NCI-H510A treated with DMSO at 0.1 percent for 48 hours (cell line): ENCODE data around the gene IGF1R.

Experiments used
- DNase-seq: peaks from one replicate; lab custom pipeline; 2025; lab: John Stamatoyannopoulos, UW

The IGF1R gene

GRCh38 chr15:98671060-98672008, 23.0 kb downstream of the IGF1R start:
- DNase-seq = no peak

DNA sequence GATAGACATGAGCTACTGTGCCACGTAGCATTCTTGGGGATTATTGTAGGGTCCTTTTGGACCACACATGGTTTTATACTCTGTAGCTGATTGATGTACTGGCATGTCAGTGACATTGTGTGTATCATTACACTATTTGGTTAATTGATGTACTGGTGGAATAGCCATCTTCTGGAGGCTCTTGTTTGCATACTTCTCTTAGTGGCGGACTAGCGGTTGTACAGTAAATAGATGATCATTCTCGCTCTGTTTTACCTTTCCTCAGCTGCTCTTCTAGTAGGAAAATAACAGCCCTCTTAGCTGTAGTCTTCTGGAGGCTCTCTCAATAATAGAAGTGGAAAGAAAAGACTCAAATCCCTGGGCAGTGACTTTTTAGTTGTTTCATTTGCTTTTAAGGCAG, 24.8 kb downstream of the IGF1R start:
- no peak for DNase-seq

DNA sequence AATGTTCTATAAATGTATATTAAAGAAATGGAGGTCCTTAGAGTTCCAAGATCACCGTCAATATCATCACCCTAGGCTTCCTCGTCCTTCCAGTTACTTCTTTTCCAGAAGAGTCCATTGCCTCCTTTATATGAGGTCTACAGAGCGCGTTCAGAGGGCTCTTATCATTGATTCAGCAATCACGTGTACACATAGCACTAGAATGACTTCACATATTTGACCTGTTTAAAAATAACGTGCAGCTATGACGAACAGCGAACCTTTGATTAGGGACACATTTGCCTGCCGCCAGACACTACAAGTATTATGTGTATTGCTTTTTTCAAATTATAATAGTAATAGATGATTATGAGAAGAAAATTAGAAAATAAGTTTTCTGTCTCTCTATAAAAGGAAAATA, 26.0 kb downstream of the IGF1R start:
- no peak for DNase-seq

DNA sequence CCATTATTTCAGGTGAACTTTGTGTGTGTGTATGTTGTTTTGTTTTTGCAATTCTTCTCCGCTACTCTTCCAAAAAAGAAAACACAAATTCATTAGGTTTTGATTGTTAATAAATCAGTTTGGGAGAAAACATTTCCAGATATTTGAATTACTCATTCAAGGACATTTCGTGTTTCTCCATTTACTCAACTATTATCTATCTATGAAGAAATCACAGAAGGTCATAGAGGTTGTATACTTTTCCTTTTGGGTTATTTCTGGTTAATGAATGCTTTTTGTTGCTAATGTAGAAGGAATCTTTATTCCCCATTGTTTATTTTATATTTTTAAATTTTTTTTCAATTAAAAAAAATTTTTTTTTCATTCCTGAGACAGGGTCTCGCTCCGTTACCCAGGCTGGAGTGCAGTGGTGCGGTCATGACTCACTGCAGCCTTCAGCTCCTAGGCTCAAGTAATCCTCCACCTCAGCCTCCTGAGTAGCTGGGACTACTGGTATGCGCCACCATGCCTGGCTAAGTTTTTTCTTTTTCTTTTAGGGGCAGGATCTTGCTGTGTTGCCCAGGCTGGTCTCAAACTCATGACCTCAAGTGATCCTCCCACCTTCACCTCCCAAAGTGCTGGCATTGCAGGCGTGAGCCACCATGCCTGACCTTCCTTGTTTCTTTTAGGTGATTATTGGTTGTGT, 28.4 kb downstream of the IGF1R start:
- no peak for DNase-seq

DNA sequence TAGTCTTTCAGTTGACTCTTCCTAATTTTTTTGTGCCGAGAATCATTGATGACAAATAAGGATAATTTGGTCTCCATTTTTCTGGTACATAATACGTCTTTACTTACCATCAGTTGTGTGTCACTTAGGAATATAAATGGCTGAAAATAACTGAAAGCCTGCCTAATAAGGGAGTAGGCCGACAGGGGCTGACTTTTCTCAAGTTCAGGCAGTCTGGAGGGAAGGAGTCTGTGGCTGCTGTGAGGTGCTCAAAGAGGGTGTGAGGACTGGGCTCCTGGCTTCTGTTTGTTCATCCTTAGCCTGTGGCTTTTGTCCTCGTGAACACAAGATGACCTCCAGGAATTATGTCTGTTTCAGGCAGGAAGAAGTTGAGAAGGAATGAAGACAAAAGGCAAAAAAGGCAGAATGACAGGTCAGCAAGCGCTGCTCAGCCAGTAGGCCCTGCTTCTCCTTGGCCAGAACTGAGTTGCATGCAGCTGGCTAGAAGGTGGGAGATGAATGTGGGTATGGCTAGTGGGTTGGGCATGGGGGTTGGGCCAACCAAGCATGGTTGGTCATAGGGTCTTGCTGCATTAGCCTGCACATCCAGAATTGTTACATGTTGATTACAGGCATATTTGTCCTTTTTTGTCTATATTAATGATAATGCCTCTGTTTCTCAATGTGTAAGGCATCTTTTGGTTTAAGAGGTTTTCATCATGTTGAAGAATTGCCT, 29.2 kb downstream of the IGF1R start:
- no peak for DNase-seq

- DNase-seq = no peak
Measured at GRCh38 chr15:98678484-98678883, 30.1 kb downstream of the IGF1R start.

- no peak for DNase-seq
Measured at GRCh38 chr15:98681061-98681460, 32.7 kb downstream of the IGF1R start.

DNA sequence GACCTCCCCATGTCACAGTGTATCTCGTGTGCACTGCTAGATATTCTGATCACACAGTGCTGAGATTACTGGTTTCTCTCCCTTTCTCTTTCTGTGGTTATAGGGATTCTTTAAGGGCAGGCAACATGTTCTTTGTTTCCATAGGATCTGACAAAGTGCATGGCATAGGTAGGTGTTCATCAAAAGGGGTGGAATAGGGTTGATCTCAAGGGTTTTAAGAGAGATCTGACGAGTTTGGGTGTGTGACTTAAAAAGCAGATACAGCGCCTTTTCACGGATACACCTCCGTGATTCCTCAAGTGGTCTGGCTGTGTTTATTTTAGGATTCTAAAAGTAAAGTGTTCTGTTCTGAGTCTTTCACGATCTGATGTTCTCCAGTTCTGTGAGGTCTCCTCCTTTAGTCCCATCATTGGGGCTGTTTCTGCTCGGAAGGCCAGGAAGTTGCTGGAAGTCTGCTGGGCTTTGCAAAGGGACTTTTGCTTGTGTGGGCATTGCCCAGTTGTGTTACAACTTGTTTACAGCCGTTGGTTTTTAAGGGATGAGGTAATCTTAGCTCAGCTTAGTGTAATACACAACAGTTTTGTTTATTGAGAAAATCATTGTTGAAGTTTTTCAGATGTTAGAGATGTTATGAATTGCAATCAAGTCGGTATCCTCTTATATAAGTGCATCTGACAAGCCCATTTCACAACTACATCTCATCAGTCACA, 34.8 kb downstream of the IGF1R start:
- no peak for DNase-seq

DNA sequence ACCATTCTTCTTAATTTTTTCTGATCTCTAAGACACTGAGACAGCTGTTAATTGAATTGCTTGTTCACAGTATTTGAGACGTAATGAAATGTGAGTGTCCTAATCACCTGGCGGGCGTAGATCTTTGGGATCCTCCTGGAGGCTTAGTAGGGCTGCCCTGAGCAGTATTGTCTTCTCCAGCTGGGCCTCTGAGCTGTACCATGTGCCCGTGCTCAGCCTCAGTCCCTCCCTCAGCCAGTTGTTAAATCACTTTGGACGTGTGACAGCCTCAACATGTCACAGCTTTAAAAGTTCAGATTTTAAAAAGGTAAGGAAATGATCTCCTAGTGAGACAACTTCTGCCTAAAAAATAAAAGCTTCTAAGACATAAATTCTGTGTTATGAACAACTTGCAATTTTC, 35.5 kb downstream of the IGF1R start:
- no peak for DNase-seq

GRCh38 chr15:98684436-98684835, 36.1 kb downstream of the IGF1R start:
- DNase-seq = no peak

DNA sequence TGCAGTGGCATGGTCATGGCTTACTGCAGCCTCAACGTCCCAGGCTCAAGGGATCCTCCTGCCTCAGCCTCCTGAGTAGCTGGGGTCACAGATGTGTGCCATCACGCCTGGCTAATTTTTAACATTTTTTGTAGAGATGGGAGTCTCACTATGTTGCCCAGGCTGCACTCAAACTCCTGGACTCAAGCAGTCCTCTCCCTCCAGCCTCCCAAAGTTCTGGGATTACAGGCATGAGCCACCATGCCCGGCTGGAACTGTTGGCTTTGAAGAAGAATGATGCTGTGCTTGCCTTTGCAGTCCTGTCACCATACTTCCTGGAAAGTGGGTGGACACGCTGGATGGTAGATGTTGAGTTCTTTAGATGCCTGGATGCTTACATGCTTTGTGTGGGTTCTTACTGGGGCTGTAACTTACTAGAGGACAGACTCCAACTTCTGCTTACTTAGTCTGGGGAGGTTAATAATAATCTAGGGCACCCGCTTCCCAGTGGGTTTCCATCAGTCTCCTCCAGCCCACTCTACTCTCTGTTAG, 36.7 kb downstream of the IGF1R start:
- DNase-seq = no peak

DNA sequence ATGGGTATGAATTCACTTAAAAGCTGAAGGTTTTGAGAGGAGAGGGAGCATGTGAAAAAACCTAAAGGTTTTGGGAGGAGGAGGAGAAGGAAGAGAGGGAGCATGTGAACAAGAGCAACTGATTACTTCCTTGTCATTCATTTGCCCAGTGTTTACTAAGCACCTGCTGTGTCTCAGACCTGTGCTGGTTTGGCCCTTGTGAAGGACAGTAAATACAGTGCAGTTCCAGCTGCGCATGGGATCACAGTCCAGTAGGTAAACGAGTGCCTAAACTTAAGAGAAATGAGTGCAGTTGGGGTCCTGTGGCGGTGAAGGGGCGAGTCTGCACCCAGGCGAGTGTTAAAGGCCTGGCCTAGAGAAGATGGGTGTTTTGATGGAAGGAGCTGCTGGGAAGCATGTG, 38.6 kb downstream of the IGF1R start:
- DNase-seq = no peak

DNA sequence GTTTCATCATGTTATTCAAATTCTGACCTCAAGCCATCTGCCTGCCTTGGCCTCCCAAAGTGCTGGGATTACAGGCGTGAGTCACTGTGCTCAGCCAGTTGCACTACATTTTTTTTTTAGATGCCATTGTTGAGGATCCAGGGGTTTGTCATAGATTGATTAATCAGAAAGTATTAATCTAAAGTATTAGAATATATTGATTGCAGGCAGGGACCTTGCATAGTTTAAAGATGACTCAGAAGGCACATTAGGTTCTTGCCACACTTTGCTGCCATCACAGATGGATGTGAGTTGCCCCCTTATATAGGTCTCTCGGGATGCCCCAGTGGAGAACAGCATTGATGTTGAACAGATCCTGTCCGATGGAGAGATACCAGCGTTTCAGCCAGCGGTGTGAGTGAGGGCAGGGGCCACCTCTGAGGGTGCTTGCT, 41.1 kb downstream of the IGF1R start:
- DNase-seq = no peak

DNA sequence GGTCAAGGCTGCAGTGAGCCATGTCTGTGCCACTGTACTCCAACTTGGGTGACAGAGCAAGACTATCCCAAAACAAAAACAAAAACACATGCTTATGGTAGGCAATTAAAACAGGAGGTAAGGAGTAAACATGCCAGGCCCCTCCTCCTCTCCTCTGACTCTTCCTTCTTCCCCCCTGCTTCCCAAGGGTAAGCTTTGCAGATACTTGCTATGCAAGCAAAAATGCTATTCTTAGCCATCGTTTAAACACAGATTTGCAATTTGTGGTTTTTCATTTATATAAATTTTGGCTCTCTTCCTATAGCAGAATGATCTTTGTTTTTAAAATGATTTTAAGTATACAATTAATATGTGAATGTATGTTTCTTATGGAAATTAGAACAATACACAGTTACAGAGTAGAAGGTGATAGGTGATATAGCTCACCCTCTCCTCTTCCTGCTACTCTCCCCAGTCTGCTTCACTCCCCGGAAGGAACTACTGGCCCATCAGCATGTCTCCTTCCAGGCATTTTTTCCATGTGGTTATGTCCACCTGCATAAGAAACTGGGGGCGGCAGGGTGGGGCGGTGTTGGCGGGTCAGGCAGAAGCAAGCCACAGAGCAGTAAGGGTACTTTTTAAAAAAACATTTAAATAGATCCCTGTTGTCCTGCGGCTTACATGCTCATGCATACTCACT, 42.1 kb downstream of the IGF1R start:
- DNase-seq = no peak

DNA sequence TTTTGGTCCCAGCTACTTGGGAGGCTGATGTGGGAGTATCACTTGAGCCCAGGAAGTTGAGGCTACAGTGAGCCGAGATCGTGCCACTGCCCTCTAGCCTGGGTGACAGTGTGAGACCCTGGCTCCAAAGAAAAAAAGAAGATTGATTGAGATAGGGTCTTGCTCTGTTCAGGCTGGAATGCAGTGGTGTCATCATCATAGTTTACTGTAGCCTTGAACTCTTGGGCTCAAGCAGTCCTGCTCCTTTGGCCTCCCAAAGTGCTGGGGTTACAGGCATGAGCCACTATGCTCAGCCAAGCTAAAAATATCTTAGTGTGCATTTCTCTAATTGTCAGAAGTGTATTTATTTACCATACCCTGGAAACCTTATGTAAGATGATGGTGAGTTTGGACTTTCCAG, 43.9 kb downstream of the IGF1R start:
- no peak for DNase-seq

GRCh38 chr15:98694161-98694560, 45.8 kb downstream of the IGF1R start:
- no peak for DNase-seq

DNA sequence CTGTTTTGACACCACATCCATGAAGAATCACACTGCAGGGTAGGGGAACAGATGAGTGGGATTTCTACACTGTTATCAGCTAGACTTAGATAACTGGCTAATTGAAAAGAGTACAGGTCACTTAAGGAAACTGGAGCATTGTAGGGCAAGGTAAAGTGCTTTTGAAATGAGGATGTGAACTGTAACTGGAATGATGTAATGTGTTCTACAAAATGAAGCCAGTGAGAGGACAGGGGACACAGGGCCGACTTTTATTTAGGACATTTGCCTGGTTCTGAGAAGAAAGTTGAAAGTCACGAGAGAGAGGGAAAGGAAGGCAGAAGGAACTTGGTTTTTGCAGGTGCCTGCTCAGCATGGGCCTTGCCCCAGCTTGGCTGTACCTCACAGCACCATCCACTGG, 50.5 kb downstream of the IGF1R start:
- no peak for DNase-seq

DNA sequence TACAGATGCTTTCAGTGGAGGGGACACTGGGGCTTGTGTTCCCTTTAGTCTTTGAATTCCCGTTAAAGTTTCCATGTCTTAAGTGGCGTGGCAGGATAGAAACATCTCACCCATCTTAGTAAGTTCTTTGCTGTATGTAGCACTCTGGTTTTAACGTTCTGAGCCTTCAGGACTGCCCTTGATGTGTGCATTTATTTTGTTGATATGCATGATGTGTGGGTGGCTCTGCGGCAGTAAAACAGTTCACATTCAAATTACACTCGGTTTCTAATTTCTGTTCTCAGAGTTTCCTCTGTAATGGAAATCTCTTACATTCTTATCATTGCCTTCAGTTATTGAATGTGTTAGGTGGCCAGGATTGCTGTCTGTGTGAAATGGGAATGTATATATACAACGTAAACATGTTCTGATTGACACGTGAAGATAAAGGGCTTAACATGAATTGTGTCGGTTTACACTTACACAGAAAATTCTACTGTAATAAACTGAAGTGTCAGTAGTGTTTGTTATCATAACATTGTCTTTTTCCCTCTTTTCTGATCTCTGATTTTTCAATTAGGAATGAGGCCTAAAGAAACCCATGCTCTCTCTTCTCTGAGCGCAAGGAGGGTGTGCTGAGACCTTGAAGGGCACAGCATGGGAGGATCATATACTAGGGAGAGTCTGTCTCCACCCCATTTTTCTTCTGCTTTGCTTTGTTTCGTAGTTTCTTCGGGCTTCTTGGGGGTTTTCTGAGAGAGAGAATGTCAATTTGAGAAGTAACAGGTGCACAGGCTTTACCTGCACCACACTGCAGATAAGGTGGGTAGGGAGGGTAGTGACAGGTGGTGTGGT, 51.5 kb downstream of the IGF1R start:
- DNase-seq = no peak

GRCh38 chr15:98700519-98700918, 52.2 kb downstream of the IGF1R start:
- no peak for DNase-seq

- no peak for DNase-seq
Measured at GRCh38 chr15:98703126-98703685, 54.9 kb downstream of the IGF1R start.
